ENCODE results near the gene OPCML.

DNA sequence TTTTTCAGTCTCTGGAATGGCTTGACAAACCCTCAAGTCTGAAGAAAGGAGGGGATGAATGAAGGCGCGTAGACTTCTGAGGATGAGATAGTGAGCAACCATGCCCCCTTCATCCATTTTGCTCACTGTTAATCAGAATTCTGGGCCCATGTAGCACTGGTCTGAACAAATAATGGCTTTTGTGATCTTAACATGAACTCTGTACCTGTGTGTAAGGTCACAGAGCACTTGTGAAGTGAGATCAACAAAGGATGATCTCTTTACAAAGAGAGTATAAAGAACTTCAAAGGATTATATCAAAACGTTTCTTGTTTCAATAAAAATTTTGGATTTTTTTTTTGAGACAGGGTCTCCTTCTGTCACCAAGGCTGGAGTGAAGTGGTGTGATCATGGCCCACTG lies 976.7 kb downstream of the OPCML start:
- TF ChIP-seq, protein P1, sequence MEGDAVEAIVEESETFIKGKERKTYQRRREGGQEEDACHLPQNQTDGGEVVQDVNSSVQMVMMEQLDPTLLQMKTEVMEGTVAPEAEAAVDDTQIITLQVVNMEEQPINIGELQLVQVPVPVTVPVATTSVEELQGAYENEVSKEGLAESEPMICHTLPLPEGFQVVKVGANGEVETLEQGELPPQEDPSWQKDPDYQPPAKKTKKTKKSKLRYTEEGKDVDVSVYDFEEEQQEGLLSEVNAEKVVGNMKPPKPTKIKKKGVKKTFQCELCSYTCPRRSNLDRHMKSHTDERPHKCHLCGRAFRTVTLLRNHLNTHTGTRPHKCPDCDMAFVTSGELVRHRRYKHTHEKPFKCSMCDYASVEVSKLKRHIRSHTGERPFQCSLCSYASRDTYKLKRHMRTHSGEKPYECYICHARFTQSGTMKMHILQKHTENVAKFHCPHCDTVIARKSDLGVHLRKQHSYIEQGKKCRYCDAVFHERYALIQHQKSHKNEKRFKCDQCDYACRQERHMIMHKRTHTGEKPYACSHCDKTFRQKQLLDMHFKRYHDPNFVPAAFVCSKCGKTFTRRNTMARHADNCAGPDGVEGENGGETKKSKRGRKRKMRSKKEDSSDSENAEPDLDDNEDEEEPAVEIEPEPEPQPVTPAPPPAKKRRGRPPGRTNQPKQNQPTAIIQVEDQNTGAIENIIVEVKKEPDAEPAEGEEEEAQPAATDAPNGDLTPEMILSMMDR (conservative IDR thresholded peaks at IDR 0.05; ENCODE audit: low read depth, low read length) = no peak
- no peak for TF ChIP-seq EZH2 (IDR thresholded peaks at IDR 0.05; ENCODE audit: low read length, unreplicated experiment)
- no peak for TF ChIP-seq EZH2phosphoT487 (IDR thresholded peaks at IDR 0.05; ENCODE audit: borderline replicate concordance, low read length)

Data from PC-3 (cell line).